HG03432 (cell line): ENCODE measurements around the gene PDZD11.
"Not testable (repeated sequence)": the region's sequence is repeated elsewhere in the genome, so short reads cannot be mapped to it uniquely, and the experiment has no call there.

ENCODE experiments used
- ATAC-seq: cut with Tn5 transposase; IDR thresholded peaks from one replicate; pipeline ENCODE4 v1.9.1; 2021; ENCODE audit warnings: mild to moderate bottlenecking, moderate library complexity; ENCODE audit not compliant: unreplicated experiment

The PDZD11 gene

DNA sequence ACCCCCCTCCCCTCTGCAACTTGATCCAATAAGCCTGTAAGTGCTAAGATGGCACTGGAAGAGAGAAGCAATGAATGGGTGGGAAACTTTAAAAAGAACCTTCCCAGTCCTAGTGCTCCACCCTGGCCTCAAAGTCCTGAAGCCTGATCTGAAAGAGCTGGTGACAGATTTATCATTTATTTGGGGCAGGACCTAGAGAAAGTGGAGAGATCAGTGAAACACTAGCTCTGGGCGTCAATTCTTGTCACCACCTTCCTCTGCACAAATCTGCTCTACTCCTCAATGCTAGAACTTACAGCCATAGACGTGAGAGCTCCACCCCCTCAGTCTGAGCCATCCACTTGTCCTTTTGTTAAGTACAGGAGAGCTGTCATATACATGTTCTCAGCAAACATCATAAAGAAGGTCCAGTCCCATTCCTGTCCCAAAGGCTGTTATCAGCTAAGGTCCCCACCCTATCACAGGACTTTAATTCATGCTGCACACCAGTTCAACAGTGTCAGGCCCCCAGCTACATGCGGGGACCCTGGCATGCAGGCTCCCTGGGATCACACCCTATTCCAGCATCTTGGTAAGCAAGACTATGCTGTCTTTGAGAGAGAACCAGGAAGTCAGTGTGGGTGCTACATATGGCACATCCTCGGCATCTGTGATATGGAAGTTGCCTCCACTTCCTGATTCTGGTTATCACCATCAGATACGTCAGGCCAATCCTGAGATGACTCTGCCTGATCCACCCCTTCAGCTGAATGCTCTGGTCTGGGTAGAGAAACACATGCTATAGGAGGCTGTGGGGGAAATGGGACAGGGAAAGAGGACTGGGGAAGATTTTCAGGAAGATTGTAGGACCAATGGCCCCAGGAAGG is 32.1 kb downstream of the PDZD11 start:
- ATAC-seq = no peak

- ATAC-seq = no peak
These were observed 34.3 kb downstream of the PDZD11 start for GRCh38 chrX:70255452-70255851.

GRCh38 chrX:70254909-70255308 is 34.8 kb downstream of the PDZD11 start:
- ATAC-seq = no peak

DNA sequence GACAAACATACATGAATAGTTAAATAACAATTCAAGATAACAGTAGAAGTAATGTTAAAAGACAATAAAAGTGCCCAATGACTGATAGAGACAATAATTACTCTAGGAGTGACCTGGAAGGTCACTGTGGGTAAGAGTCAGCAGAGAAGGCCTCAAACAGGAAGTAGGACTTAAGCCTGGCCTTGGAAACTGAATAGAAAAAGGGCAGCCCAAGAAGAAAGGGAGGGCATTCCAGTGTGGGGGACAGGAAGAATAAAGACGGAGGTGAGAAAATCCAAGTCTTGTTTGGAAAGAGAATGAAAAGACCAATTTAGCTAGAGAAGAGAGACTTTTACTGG is 35.7 kb downstream of the PDZD11 start:
- no peak for ATAC-seq

- ATAC-seq = no peak
These were observed 36.2 kb downstream of the PDZD11 start for GRCh38 chrX:70253377-70254062.

DNA sequence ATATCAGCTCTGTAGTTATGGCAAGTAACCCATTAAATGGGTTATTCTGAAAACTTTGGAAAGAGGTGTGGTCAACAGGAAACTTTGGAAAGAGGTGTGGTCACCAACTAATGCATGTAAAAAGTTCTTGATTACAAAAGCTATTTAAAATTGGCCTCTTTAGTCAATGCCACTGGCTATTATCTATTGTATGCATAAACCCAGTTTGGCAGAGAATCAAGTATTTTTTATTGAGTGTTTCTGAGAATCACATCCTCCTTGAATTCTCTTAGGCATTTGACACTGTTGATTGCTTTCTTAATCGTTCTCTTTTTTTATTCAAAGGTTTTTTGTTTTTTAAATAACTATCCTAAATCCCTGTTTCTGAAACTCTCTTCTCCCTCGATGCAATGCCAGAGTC is 37.2 kb downstream of the PDZD11 start:
- ATAC-seq = no peak

DNA sequence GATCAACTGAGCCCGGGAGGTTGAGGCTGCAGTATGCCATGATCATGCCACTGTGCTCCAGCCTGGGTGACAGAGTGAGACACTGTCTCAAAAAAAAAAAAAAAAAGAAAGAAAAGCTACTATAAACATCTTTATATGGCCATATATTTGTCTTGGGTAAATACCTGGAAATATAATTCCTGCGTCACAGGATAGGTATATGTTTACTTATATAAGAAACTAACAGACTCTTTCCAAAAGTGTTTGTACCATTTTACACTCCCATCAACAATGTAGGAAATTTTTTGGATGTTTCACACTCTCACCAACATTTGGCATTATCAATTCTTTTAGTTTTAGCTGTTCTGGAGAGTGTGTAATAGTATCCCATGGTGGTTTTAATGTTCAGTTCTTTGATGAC is 42.5 kb downstream of the PDZD11 start:
- ATAC-seq = no peak

DNA sequence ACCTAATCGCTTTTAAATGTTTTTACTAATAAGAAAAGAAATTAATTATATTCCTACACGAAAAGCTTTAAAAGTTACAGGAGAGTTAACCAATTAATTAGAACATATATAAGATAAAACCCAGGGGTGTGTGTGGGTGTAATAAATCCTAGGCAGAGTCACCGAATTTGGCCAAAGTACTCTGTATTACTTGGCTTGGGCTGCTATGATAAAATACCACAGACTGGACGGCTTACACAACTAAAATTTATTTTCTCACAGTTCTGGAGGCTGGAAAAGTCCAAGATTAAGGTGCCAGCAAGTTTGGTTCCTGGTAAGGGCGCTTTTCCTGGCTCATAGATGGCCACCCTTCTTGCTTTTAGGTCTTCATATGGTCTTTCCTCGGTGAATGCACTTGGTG is 44.8 kb downstream of the PDZD11 start:
- no peak for ATAC-seq

GRCh38 chrX:70243601-70244000 is 46.1 kb downstream of the PDZD11 start:
- ATAC-seq = not testable (repeated sequence)

GRCh38 chrX:70241501-70241900 is 48.2 kb downstream of the PDZD11 start:
- no peak for ATAC-seq

DNA sequence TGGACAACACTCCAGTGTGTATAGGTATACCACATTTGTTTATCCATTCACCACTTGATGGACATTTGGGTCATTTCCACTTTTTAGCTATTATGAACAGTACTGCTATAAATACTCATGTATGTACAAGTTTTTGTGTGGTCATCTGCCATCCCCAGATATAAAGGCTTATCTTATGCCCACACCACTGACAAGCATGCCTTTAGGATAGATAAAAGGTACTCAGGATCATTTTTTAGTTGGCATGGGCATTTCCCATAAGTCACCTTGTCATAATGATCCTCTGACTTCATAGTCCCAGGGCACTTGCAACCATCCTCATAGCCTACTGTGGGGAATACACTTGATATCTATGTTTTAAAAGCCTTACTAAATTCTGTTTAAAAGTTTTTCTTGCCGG is 49.0 kb downstream of the PDZD11 start:
- no peak for ATAC-seq
